ENCODE data around the gene GABRA1. TPM values are rescaled to one million over a fixed set of nuclear protein-coding genes. Genes with fewer than 3 reads are reported as not detected.

Gene GABRA1
- total RNA-seq, 1 experiment from 2014 or later, result not detected

- TF ChIP-seq TCF7L2 (IDR thresholded peaks at IDR 0.05; ENCODE audit: borderline replicate concordance, extremely low read depth, insufficient read depth, insufficient read length) (no peak), POLR2A (IDR thresholded peaks at IDR 0.05; ENCODE audit: borderline replicate concordance, extremely low read depth, insufficient read depth, insufficient read length) (no peak), SRF (IDR thresholded peaks at IDR 0.05; ENCODE audit: low read depth) (no peak), EZH2phosphoT487 (IDR thresholded peaks at IDR 0.05; ENCODE audit: borderline replicate concordance) (no peak), ZNF274 (IDR thresholded peaks at IDR 0.05; ENCODE audit: low read depth, low read length) (no peak), SP1 (IDR thresholded peaks at IDR 0.05; ENCODE audit: low read depth) (no peak), MAX (IDR thresholded peaks at IDR 0.05) (no peak), POLR2AphosphoS5 (IDR thresholded peaks at IDR 0.05; ENCODE audit: low read depth, low read length) (no peak), CBX3 (IDR thresholded peaks at IDR 0.05; ENCODE audit: low read depth) (no peak)
- TF ChIP-seq, protein P1, sequence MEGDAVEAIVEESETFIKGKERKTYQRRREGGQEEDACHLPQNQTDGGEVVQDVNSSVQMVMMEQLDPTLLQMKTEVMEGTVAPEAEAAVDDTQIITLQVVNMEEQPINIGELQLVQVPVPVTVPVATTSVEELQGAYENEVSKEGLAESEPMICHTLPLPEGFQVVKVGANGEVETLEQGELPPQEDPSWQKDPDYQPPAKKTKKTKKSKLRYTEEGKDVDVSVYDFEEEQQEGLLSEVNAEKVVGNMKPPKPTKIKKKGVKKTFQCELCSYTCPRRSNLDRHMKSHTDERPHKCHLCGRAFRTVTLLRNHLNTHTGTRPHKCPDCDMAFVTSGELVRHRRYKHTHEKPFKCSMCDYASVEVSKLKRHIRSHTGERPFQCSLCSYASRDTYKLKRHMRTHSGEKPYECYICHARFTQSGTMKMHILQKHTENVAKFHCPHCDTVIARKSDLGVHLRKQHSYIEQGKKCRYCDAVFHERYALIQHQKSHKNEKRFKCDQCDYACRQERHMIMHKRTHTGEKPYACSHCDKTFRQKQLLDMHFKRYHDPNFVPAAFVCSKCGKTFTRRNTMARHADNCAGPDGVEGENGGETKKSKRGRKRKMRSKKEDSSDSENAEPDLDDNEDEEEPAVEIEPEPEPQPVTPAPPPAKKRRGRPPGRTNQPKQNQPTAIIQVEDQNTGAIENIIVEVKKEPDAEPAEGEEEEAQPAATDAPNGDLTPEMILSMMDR (IDR thresholded peaks at IDR 0.05 in 2 of 3, conservative IDR thresholded peaks at IDR 0.05 in 1 of 3; ENCODE audit: borderline replicate concordance in 1 of 3, insufficient read depth in 1 of 3, low read depth in 2 of 3, low read length in 2 of 3), result no peak
Measured at GRCh38 chr5:161921781-161922180, 73.9 kb downstream of the GABRA1 start (continued).

GRCh38 chr5:161924270-161924669 is 76.3 kb downstream of the GABRA1 start:
- H3K4me2 ChIP-seq (ENCODE audit: low read length), result no peak overlapping the region
- no peaks in the 10 kb centered on the region for H3K4me1 ChIP-seq (ENCODE audit: control insufficient read depth in 1 of 2, insufficient read depth in 2 of 2, low read length in 2 of 2)
- no peak overlapping the region for H3K27ac ChIP-seq (ENCODE audit: low read depth, low read length)
- no peaks in the 10 kb centered on the region for H4K20me1 ChIP-seq (ENCODE audit: insufficient read depth)
- no peaks in the 10 kb centered on the region for H3K79me2 ChIP-seq (ENCODE audit: insufficient read depth, low read length)
- no peak for ATAC-seq
- CTCF ChIA-PET, result no interaction called here
- TF ChIP-seq EZH2 (IDR thresholded peaks at IDR 0.05) (no peak), YY1 (IDR thresholded peaks at IDR 0.05; ENCODE audit: extremely low read depth, insufficient replicate concordance, low read depth, low read length) (no peak), REST (IDR thresholded peaks at IDR 0.05; ENCODE audit: low read depth) (no peak), ZBTB33 (IDR thresholded peaks at IDR 0.05; ENCODE audit: extremely low read depth, insufficient replicate concordance, low read length) (no peak), CBX3 (IDR thresholded peaks at IDR 0.05; ENCODE audit: low read depth) (no peak), ZFX (IDR thresholded peaks at IDR 0.05) (no peak), FOSL1 (IDR thresholded peaks at IDR 0.05; ENCODE audit: low read depth) (no peak)
- H3K4me3 ChIP-seq (replicated peaks in 1 of 2; ENCODE audit: low read depth in 1 of 2, low read length in 2 of 2), result no peak overlapping the region
- POLR2A ChIA-PET, result no interaction called here
- DNase-seq (ENCODE audit: low read depth, low spot score), result no peak
- no peak overlapping the region for H3K9ac ChIP-seq (ENCODE audit: low read length)
- no peak overlapping the region for H2AFZ ChIP-seq (ENCODE audit: low read depth, low read length, poor library complexity, severe bottlenecking)
- H3K9me3 ChIP-seq (ENCODE audit: control insufficient read depth in 1 of 2, insufficient read depth in 1 of 2, low read depth in 1 of 2, low read length in 2 of 2), result no peaks in the 10 kb centered on the region
- H3K9me2 ChIP-seq (ENCODE audit: insufficient read depth), result no peaks in the 10 kb centered on the region
- no peaks in the 10 kb centered on the region for H3K27me3 ChIP-seq (ENCODE audit: insufficient read depth, low read length)
- H3K36me3 ChIP-seq (ENCODE audit: control insufficient read depth in 1 of 2, insufficient read depth in 2 of 2, low read length in 2 of 2), result no peaks in the 10 kb centered on the region
- RAD21 ChIA-PET (ENCODE audit: low non-redundant PET in 1 of 2, low total read pairs in 2 of 2, uncharacterized antibody in 2 of 2, unreplicated experiment in 2 of 2), result no interaction called here
- intact Hi-C loops (cut with micrococcal nuclease), result no loop called here
- no TSS peak for BruUV-seq (replicated peaks)
